Panc1 (cell line): ENCODE measurements around the gene ASMT.

Source experiments
- CTCF ChIP-seq: fragments of 450-650 bp; IDR thresholded peaks from 2 replicates; pipeline ENCODE4 v1.5.1; 2017; ENCODE audit warnings: mild to moderate bottlenecking
- POLR2AphosphoS5 ChIP-seq: IDR thresholded peaks from 2 replicates; pipeline ENCODE4 v1.6.1; 2012; ENCODE audit warnings: mild to moderate bottlenecking, low read depth, low read length, moderate library complexity
- REST ChIP-seq, 2 experiments: IDR thresholded peaks; 2 replicates each; pipeline ENCODE4 v1.6.1; 2011 to 2012; ENCODE audit warnings: low read depth in 2 of 2, control low read depth in 1 of 2, low read length in 1 of 2, mild to moderate bottlenecking in 1 of 2, moderate library complexity in 1 of 2; ENCODE audit not compliant: insufficient read depth in 1 of 2

- TF ChIP-seq CTCF (no peak), REST (IDR thresholded peaks at IDR 0.05; ENCODE audit: insufficient read depth in 1 of 2, low read depth in 2 of 2, low read length in 1 of 2) (no peak), POLR2AphosphoS5 (no peak)
Observed at GRCh38 chrX:1599791-1600405, 15.0 kb upstream of the ASMT start.
